Loucy (cell line): ENCODE data around the gene PTPRN2.

Source experiments
- H2AFZ ChIP-seq: fragments of 200-600 bp; sonication (generic); 2 replicates; pipeline ENCODE4 v1.6.0; 2016; ENCODE audit warnings: antibody characterized with exemption, mild to moderate bottlenecking, low read length, moderate library complexity
- H3F3A ChIP-seq: fragments of 200-600 bp; 2 replicates; pipeline ENCODE4 v1.6.0; 2016; ENCODE audit warnings: antibody characterized with exemption, low read depth, mild to moderate bottlenecking
- H3K27me3 ChIP-seq: fragments of 200-600 bp; sonication (generic); 2 replicates; pipeline ENCODE4 v1.6.1; 2014; ENCODE audit warnings: low read length, mild to moderate bottlenecking; ENCODE audit not compliant: insufficient read depth, poor library complexity, severe bottlenecking
- H3K36me3 ChIP-seq: fragments of 200-600 bp; sonication (generic); 2 replicates; pipeline ENCODE4 v1.6.1; 2016; ENCODE audit warnings: low read length; ENCODE audit not compliant: insufficient read depth
- H3K4me1 ChIP-seq: fragments of 200-600 bp; sonication (generic); 2 replicates; pipeline ENCODE4 v1.5.1; 2014; ENCODE audit warnings: low read length, mild to moderate bottlenecking; ENCODE audit not compliant: insufficient read depth, poor library complexity, severe bottlenecking
- H3K4me2 ChIP-seq: fragments of 200-600 bp; sonication (generic); 2 replicates; pipeline ENCODE4 v1.6.0; 2014; ENCODE audit warnings: antibody characterized with exemption, low read length, low read depth, mild to moderate bottlenecking; ENCODE audit not compliant: poor library complexity, severe bottlenecking
- H3K4me3 ChIP-seq: fragments of 200-600 bp; sonication (generic); 2 replicates; pipeline ENCODE4 v1.5.1; 2014; ENCODE audit warnings: low read length, mild to moderate bottlenecking, mixed read lengths; ENCODE audit not compliant: poor library complexity, severe bottlenecking
- H3K79me2 ChIP-seq: fragments of 200-600 bp; sonication (generic); 2 replicates; pipeline ENCODE4 v1.6.1; 2014; ENCODE audit warnings: low read length; ENCODE audit not compliant: insufficient read depth
- H3K9ac ChIP-seq: fragments of 200-600 bp; sonication (generic); 2 replicates; pipeline ENCODE4 v1.6.0; 2014; ENCODE audit warnings: mild to moderate bottlenecking, low read depth, low read length, moderate library complexity; ENCODE audit not compliant: poor library complexity, severe bottlenecking
- H3K9me2 ChIP-seq: fragments of 200-600 bp; sonication (generic); replicated peaks from 2 replicates; pipeline ENCODE4 v1.6.1; 2016; ENCODE audit warnings: low read depth, low read length, mixed read lengths
- H3K9me3 ChIP-seq: fragments of 200-600 bp; sonication (generic); 2 replicates; pipeline ENCODE4 v1.6.1; 2014; ENCODE audit warnings: mild to moderate bottlenecking, antibody characterized with exemption, low read length, low read depth; ENCODE audit not compliant: insufficient read depth
- H4K20me1 ChIP-seq: fragments of 200-600 bp; sonication (generic); 2 replicates; pipeline ENCODE4 v1.6.0; 2014; ENCODE audit warnings: antibody characterized with exemption, low read length, mild to moderate bottlenecking; ENCODE audit not compliant: insufficient read depth, poor library complexity, severe bottlenecking
- CTCF ChIP-seq: fragments of 200-600 bp; sonication (generic); conservative IDR thresholded peaks from 2 replicates; pipeline ENCODE4 v1.5.1; 2014; ENCODE audit warnings: mild to moderate bottlenecking, antibody characterized with exemption, low read length
- EZH2phosphoT487 ChIP-seq: fragments of 200-600 bp; IDR thresholded peaks from 2 replicates; pipeline ENCODE4 v1.6.1; 2018; ENCODE audit warnings: antibody characterized with exemption, mild to moderate bottlenecking, moderate library complexity, borderline replicate concordance

PTPRN2 gene

DNA sequence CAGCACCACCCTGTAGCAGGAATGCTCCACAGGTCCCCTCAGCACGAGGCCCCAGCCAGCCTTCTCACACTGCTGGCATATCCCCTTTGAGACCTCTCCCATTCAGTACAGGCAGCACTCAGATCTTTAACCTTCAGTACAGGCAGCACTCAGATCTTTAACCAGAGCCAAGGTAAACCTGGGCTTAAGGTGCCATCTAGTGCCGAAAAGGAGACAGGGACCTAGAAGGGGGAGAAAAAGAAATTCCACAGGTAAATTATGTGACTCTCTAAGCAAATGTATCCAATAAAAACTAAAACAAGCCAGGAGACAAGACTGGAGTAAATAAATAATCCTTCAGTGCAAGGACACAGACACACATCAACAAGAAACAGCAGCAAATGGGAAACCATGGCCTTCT, 358.6 kb downstream of the PTPRN2 start:
- H3K36me3 ChIP-seq = no peaks in the 10 kb centered on the region
- no peak overlapping the region for H3K4me3 ChIP-seq
- no peak; the same call in 1 of the 2 replicates for TF ChIP-seq CTCF
- no peaks in the 10 kb centered on the region for H3K79me2 ChIP-seq
- no peaks in the 10 kb centered on the region for H3F3A ChIP-seq
- no peak overlapping the region for H3K4me2 ChIP-seq
- peaks cover 4% of the 10 kb centered on the region; the same call in 1 of the 2 replicates for H3K9me3 ChIP-seq
- no peaks in the 10 kb centered on the region for H3K4me1 ChIP-seq
- no peaks in the 10 kb centered on the region for H3K27me3 ChIP-seq
- H4K20me1 ChIP-seq = no peaks in the 10 kb centered on the region
- H3K9ac ChIP-seq = no peak overlapping the region
- no peak overlapping the region for H2AFZ ChIP-seq
- no peaks in the 10 kb centered on the region for H3K9me2 ChIP-seq

- Histone ChIP-seq H3K9me3 (peaks cover 4% of the 10 kb centered on the region; the same call in 1 of the 2 replicates), H3K4me2 (no peak overlapping the region)
- TF ChIP-seq CTCF (no peak), EZH2phosphoT487 (no peak)
Measured at GRCh38 chr7:158228131-158228530, 359.5 kb downstream of the PTPRN2 start.

DNA sequence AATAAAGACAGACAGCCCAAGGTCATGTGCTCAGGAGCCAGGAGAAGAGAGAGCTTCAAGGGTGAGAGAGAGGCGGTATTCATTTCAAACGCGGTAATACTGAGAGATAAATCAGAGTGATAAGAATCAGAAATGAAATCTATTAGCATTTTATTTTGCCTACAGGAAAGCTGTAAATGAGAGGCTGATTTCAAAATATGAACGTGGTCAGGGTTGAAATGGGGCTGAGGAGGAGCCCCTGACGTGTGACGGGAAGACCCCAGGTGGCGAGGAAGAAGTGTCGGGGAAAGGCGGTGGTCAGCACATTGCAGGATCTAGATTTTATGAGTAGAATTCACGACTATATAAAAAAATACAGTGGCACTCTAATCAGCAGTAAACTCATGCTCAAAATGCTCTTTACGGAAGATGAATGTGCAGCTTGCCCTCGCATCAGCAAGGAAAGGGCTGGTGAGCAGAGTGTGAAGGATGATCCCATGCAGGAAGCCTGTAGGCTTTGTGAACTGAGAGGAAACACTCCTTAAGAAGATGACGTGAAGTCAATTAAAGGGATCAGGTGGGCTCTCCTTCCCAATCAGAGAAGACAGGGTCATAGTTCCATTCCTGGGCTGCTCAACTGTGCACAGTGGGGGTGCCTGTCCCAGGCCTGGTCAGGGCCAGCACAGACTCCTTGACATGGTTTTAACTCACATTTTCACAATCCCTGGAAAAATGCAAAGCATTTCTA, 360.2 kb downstream of the PTPRN2 start:
- no peaks in the 10 kb centered on the region for H3K9me2 ChIP-seq
- H3K4me3 ChIP-seq = no peak overlapping the region
- no peak overlapping the region for H3K9ac ChIP-seq
- no peaks in the 10 kb centered on the region for H4K20me1 ChIP-seq
- H3K36me3 ChIP-seq = no peaks in the 10 kb centered on the region
- no peak overlapping the region for H2AFZ ChIP-seq
- H3K4me1 ChIP-seq = no peaks in the 10 kb centered on the region
- no peaks in the 10 kb centered on the region for H3K79me2 ChIP-seq
- H3F3A ChIP-seq = no peaks in the 10 kb centered on the region
- no peaks in the 10 kb centered on the region for H3K27me3 ChIP-seq
- TF ChIP-seq CTCF = no peak
- no peak for TF ChIP-seq EZH2phosphoT487
- H3K9me3 ChIP-seq = peaks cover 4% of the 10 kb centered on the region; the same call in 1 of the 2 replicates
- H3K4me2 ChIP-seq = no peak overlapping the region

More at GRCh38 chr7:158228131-158228530, 359.5 kb downstream of the PTPRN2 start:
- Histone ChIP-seq H3K9ac (no peak overlapping the region), H3K27me3 (no peaks in the 10 kb centered on the region), H3K36me3 (no peaks in the 10 kb centered on the region), H3F3A (no peaks in the 10 kb centered on the region), H3K4me3 (no peak overlapping the region), H3K79me2 (no peaks in the 10 kb centered on the region), H4K20me1 (no peaks in the 10 kb centered on the region), H3K9me2 (no peaks in the 10 kb centered on the region), H2AFZ (no peak overlapping the region), H3K4me1 (no peaks in the 10 kb centered on the region)
